HEK293 (cell line): Measurements from ENCODE around the gene C1orf35.

ENCODE experiments used
- CTCF ChIA-PET: fragments of 350-600 bp; formaldehyde crosslinking; extraction: SDS; loops from one replicate; lab custom pipeline; 2021; ENCODE audit warnings: antibody characterized with exemption; lab: Yijun Ruan, JAX
- POLR2A ChIA-PET: fragments of 300-600 bp; formaldehyde crosslinking; extraction: SDS; loops from one replicate; lab custom pipeline; 2020; ENCODE audit warnings: antibody characterized with exemption, inconsistent platforms; lab: Yijun Ruan, JAX
- H3K27ac ChIP-seq: fragments of 200-500 bp; sonication (Bioruptor generic); 2 replicates; pipeline ENCODE4 v1.5.1; 2014; ENCODE audit warnings: low read depth, low read length, control low read depth, inconsistent platforms; ENCODE audit errors: extremely low read depth
- H3K36me3 ChIP-seq, 2 experiments: fragments of 200-500 bp in 1 of 2; sonication (Bioruptor generic) in 1 of 2; 1 replicate in 1 of 2; 2 replicates in 1 of 2; pipeline ENCODE4 v1.5.1; 2014 to 2017; ENCODE audit warnings: inconsistent platforms in 2 of 2, low read length in 2 of 2; ENCODE audit not compliant: control insufficient read depth in 2 of 2, insufficient read depth in 1 of 2
- H3K4me1 ChIP-seq: fragments of 200-500 bp; sonication (Bioruptor generic); 2 replicates; pipeline ENCODE4 v1.5.1; 2014; ENCODE audit warnings: mild to moderate bottlenecking, low read length, inconsistent platforms; ENCODE audit not compliant: control insufficient read depth, insufficient read depth
- H3K4me3 ChIP-seq: 2 replicates; pipeline ENCODE4 v1.5.1; 2011; ENCODE audit warnings: low read depth, mild to moderate bottlenecking, control low read depth, low read length, moderate library complexity
- H3K9me3 ChIP-seq: fragments of 200-500 bp; sonication (Bioruptor generic); 2 replicates; pipeline ENCODE4 v1.5.1; 2014; ENCODE audit warnings: low read depth, low read length, inconsistent platforms; ENCODE audit not compliant: control insufficient read depth, insufficient read depth
- GLIS1 ChIP-seq: fragments of 450-650 bp; formaldehyde crosslinking; IDR thresholded peaks from 2 replicates; pipeline ENCODE4 v1.5.1; 2016; ENCODE audit warnings: missing biosample characterization, missing genetic modification characterization
- GLIS2 ChIP-seq: fragments of 450-650 bp; formaldehyde crosslinking; IDR thresholded peaks from 2 replicates; pipeline ENCODE4 v1.5.1; 2016; ENCODE audit warnings: missing biosample characterization, missing genetic modification characterization
- HOXD13 ChIP-seq: sonication (generic); formaldehyde crosslinking; IDR thresholded peaks from 2 replicates; pipeline ENCODE4 v1.8.0; 2022; ENCODE audit warnings: missing genetic modification reagents, borderline replicate concordance
- MEIS1 ChIP-seq: sonication (generic); formaldehyde crosslinking; IDR thresholded peaks from 2 replicates; pipeline ENCODE4 v1.8.1; 2022; ENCODE audit warnings: missing genetic modification reagents, mild to moderate bottlenecking, borderline replicate concordance
- REPIN1 ChIP-seq: fragments of 450-650 bp; formaldehyde crosslinking; IDR thresholded peaks from 2 replicates; pipeline ENCODE4 v1.5.1; 2017; ENCODE audit warnings: missing biosample characterization, missing genetic modification characterization, low read depth
- SP7 ChIP-seq: fragments of 450-650 bp; formaldehyde crosslinking; IDR thresholded peaks from 2 replicates; pipeline ENCODE4 v1.5.1; 2016; ENCODE audit warnings: missing biosample characterization, missing genetic modification characterization
- ZBTB1 ChIP-seq: fragments of 450-650 bp; formaldehyde crosslinking; IDR thresholded peaks from 2 replicates; pipeline ENCODE4 v1.5.1; 2016; ENCODE audit warnings: missing biosample characterization, missing genetic modification characterization
- ZBTB17 ChIP-seq: fragments of 450-650 bp; formaldehyde crosslinking; IDR thresholded peaks from 2 replicates; pipeline ENCODE4 v1.5.1; 2016; ENCODE audit warnings: missing biosample characterization, missing genetic modification characterization
- ZBTB8A ChIP-seq: fragments of 450-650 bp; formaldehyde crosslinking; IDR thresholded peaks from 2 replicates; pipeline ENCODE4 v1.5.1; 2016; ENCODE audit warnings: missing biosample characterization, missing genetic modification characterization
- ZNF121 ChIP-seq: fragments of 450-650 bp; formaldehyde crosslinking; IDR thresholded peaks from 2 replicates; pipeline ENCODE4 v1.5.1; 2016; ENCODE audit warnings: missing biosample characterization, missing genetic modification characterization
- ZNF239 ChIP-seq: fragments of 450-650 bp; formaldehyde crosslinking; IDR thresholded peaks from 2 replicates; pipeline ENCODE4 v1.5.1; 2016; ENCODE audit warnings: missing biosample characterization, missing genetic modification characterization
- ZNF311 ChIP-seq: fragments of 450-650 bp; formaldehyde crosslinking; IDR thresholded peaks from 2 replicates; pipeline ENCODE4 v1.5.1; 2017; ENCODE audit warnings: missing biosample characterization, missing genetic modification characterization, borderline replicate concordance
- ZNF335 ChIP-seq: fragments of 450-650 bp; formaldehyde crosslinking; conservative IDR thresholded peaks from 2 replicates; pipeline ENCODE4 v1.5.1; 2016; ENCODE audit warnings: missing biosample characterization, missing genetic modification characterization
- ZNF341 ChIP-seq: fragments of 450-650 bp; formaldehyde crosslinking; IDR thresholded peaks from 2 replicates; pipeline ENCODE4; 2016; ENCODE audit warnings: low read depth, missing biosample characterization, missing genetic modification characterization
- ZNF391 ChIP-seq: fragments of 450-650 bp; formaldehyde crosslinking; IDR thresholded peaks from 2 replicates; pipeline ENCODE4 v1.5.1; 2016; ENCODE audit warnings: low read depth, missing biosample characterization, missing genetic modification characterization, borderline replicate concordance
- ZSCAN30 ChIP-seq: fragments of 450-650 bp; IDR thresholded peaks from 2 replicates; pipeline ENCODE4 v1.5.1; 2018; ENCODE audit warnings: missing biosample characterization, mild to moderate bottlenecking, missing genetic modification characterization, moderate library complexity
- TF ChIP-seq, protein P1 (sequence below): fragments of 450-650 bp; formaldehyde crosslinking; IDR thresholded peaks from 2 replicates; pipeline ENCODE4 v1.5.1; 2016; ENCODE audit warnings: missing biosample characterization, missing genetic modification characterization
- TF ChIP-seq, protein P2 (sequence below): fragments of 450-650 bp; formaldehyde crosslinking; IDR thresholded peaks from 2 replicates; pipeline ENCODE4 v1.5.1; 2016; ENCODE audit warnings: missing biosample characterization, missing genetic modification characterization, borderline replicate concordance

Gene C1orf35

DNA sequence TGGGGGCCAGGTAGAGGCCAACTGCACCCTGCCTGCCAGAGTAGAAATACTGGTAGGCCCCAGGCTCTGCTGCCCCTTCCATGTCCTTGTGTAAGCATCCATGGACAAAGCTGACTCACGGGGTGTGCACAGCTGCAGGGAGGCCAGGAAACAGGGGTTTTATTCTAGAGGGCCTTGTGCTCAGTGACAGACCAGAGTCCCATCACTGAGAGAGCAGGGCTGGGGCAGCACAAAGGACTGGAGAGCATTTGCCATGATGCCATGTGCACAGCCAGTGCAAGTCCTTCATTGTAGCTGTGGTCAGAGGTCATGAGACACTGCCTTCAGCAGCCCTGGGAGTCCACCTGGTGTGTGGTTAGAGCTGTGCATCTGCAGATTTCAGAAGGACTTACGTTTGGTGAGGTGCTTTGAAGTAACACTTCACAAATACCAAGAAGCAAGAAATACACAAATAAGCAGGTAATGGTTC lies 12.5 kb downstream of the C1orf35 start:
- POLR2A ChIA-PET: interaction anchor here (1.1 to 2.8 kb wide), 5 partner anchors 8 to 143 kb away, joined by 3 to 11 read pairs (median 4); partner anchors contain the start of genes ARF1 and WNT9A
- Histone ChIP-seq H3K36me3 (peaks cover 3 to 87% of the 10 kb centered on the region in 2 experiments; a peak in 2 of 3 replicates), H3K27ac (no peak overlapping the region)

DNA sequence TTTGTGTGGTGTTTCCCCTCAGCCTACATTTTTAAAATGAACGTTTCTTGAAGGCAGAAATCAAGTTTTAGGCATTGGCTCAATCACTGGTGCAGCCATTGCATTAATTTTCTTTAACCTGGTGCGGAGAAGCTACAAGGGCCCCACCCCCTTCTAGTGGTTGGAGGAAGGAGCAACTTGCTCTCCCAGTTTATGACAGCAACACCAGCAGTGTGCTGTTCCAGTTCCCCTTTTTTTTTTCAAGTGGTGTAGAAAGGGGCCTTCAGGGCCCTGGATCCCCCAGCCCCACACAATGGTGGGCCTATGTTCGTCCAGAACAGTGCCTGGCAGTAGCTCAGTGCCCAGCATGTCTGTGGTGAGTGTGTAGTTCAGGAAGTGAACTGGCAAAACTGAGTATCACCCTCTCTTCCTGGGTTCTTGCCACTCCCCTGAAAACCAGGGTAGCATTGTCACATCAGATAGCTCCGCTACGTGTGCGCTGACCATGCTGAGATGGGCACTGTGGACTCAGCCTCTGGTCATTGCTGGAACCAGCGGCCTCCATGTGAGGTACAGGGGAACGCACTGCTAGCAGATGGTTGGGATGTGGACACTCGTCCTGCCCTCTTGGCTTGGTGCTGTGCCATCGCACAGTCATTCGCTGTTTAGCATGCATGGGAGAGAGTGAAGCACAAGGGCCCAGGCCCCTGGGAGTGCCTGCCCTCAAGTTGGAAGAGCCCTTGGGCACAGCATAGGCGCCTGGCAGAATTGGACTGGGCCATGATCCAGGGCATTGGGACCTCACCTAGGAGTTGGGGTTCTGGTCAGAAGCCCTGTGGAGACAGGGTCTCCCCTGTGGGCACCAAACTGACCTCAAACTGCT lies 13.4 kb downstream of the C1orf35 start:
- ChIA-PET POLR2A (no interaction called here), CTCF (interaction anchor here (1.6 kb wide), 1 partner anchor 41 kb away, joined by 3 read pairs; no protein-coding TSS in a partner anchor)
- H3K9me3 ChIP-seq: no peaks in the 10 kb centered on the region
- TF ChIP-seq ZNF341 (tag by site-specific recombination) (peak; percentile 33; the same call in 1 of the 2 replicates), ZNF335 (tag by site-specific recombination) (peak; percentile 23; the same call in 1 of the 2 replicates), REPIN1 (no peak)
- H3K36me3 ChIP-seq: peaks cover 3 to 81% of the 10 kb centered on the region in 2 experiments; a peak in 2 of 3 replicates
- no peak overlapping the region for H3K27ac ChIP-seq
- peaks cover 40% of the 10 kb centered on the region for H3K4me1 ChIP-seq
- H3K4me3 ChIP-seq: no peak overlapping the region

More for the DNA sequence above, 12.5 kb downstream of the C1orf35 start:
- H3K4me1 ChIP-seq: peaks cover 31% of the 10 kb centered on the region
- TF ChIP-seq ZNF311 (tag by site-specific recombination): no peak
- no peak for TF ChIP-seq MEIS1
- no peak for TF ChIP-seq ZBTB8A (tag by site-specific recombination)
- TF ChIP-seq ZNF239 (tag by site-specific recombination): no peak
- no peak for TF ChIP-seq HOXD13 (CRISPR knock-in tag)
- no peak for TF ChIP-seq ZBTB1 (tag by site-specific recombination)
- no peak for TF ChIP-seq ZBTB17
- no peak for TF ChIP-seq SP7 (tag by site-specific recombination)
- TF ChIP-seq ZNF335 (tag by site-specific recombination): no peak
- no peak for TF ChIP-seq ZNF121 (tag by site-specific recombination)
- no peaks in the 10 kb centered on the region for H3K9me3 ChIP-seq
- CTCF ChIA-PET: interaction anchor here (0.7 to 2.4 kb wide), 3 partner anchors 11 to 92 kb away, joined by 3 to 8 read pairs (median 4); no protein-coding TSS in a partner anchor
- H3K4me3 ChIP-seq: no peak overlapping the region

DNA sequence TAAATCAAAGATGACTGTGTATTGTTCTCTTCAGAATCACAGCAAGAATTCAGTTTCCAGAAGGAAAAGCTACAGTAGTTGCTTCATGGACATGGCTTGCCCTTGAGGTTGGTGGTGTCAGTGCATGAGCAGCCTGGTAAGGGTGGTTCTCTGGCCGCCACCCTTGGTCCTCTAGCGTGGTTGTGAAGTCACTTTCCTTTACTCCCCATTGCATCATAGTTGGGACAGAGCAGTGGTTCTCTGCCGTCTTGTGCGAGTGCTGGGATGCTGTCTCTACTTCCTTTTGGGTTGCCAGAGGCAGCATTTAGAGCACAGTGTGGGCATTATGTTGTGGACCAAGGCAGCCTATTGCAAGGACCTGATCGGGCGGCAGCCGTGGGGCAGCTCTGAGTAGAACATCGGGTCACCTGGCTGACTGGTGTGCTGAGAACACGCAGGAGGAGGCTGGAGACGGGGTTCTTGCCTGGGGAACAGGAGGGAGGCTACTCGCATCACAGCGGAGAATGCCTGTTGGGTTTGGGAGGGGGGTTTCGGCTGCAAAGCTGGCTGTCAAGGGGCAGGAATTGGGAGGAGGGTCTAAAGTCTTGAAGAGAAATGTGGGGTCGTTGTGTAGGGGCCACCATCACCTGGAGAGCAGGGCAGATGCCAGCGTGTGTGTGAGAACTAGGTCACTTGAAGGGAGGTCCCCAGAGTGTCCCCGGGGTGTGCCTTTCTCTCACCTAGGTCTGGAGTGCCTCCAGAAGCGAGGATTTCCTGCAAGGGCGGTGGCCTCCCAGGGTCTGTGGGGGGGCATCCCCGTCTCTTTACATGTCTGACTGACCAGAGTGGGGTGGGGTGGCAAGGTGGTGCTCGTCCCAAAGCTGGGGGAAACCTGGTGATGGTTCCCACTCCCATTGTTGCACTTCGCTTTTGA lies 14.3 kb downstream of the C1orf35 start:
- CTCF ChIA-PET: interaction anchor here (0.5 to 1.8 kb wide), 3 partner anchors 8 to 90 kb away, joined by 3 to 6 read pairs (median 5); no protein-coding TSS in a partner anchor
- POLR2A ChIA-PET: no interaction called here
- H3K4me1 ChIP-seq: peaks cover 42% of the 10 kb centered on the region
- no peaks in the 10 kb centered on the region for H3K9me3 ChIP-seq
- H3K4me3 ChIP-seq: no peak overlapping the region
- no peak overlapping the region for H3K27ac ChIP-seq
- H3K36me3 ChIP-seq: peaks cover 3 to 79% of the 10 kb centered on the region in 2 experiments; a peak in 2 of 3 replicates
- peak; percentile 50 for TF ChIP-seq GLIS1 (tag by site-specific recombination)
- TF ChIP-seq, protein P1, sequence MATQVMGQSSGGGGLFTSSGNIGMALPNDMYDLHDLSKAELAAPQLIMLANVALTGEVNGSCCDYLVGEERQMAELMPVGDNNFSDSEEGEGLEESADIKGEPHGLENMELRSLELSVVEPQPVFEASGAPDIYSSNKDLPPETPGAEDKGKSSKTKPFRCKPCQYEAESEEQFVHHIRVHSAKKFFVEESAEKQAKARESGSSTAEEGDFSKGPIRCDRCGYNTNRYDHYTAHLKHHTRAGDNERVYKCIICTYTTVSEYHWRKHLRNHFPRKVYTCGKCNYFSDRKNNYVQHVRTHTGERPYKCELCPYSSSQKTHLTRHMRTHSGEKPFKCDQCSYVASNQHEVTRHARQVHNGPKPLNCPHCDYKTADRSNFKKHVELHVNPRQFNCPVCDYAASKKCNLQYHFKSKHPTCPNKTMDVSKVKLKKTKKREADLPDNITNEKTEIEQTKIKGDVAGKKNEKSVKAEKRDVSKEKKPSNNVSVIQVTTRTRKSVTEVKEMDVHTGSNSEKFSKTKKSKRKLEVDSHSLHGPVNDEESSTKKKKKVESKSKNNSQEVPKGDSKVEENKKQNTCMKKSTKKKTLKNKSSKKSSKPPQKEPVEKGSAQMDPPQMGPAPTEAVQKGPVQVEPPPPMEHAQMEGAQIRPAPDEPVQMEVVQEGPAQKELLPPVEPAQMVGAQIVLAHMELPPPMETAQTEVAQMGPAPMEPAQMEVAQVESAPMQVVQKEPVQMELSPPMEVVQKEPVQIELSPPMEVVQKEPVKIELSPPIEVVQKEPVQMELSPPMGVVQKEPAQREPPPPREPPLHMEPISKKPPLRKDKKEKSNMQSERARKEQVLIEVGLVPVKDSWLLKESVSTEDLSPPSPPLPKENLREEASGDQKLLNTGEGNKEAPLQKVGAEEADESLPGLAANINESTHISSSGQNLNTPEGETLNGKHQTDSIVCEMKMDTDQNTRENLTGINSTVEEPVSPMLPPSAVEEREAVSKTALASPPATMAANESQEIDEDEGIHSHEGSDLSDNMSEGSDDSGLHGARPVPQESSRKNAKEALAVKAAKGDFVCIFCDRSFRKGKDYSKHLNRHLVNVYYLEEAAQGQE (tag by site-specific recombination): 0 out of 2 replicates have a peak, but pooled peaks have one; percentile 7
- TF ChIP-seq, protein P2, sequence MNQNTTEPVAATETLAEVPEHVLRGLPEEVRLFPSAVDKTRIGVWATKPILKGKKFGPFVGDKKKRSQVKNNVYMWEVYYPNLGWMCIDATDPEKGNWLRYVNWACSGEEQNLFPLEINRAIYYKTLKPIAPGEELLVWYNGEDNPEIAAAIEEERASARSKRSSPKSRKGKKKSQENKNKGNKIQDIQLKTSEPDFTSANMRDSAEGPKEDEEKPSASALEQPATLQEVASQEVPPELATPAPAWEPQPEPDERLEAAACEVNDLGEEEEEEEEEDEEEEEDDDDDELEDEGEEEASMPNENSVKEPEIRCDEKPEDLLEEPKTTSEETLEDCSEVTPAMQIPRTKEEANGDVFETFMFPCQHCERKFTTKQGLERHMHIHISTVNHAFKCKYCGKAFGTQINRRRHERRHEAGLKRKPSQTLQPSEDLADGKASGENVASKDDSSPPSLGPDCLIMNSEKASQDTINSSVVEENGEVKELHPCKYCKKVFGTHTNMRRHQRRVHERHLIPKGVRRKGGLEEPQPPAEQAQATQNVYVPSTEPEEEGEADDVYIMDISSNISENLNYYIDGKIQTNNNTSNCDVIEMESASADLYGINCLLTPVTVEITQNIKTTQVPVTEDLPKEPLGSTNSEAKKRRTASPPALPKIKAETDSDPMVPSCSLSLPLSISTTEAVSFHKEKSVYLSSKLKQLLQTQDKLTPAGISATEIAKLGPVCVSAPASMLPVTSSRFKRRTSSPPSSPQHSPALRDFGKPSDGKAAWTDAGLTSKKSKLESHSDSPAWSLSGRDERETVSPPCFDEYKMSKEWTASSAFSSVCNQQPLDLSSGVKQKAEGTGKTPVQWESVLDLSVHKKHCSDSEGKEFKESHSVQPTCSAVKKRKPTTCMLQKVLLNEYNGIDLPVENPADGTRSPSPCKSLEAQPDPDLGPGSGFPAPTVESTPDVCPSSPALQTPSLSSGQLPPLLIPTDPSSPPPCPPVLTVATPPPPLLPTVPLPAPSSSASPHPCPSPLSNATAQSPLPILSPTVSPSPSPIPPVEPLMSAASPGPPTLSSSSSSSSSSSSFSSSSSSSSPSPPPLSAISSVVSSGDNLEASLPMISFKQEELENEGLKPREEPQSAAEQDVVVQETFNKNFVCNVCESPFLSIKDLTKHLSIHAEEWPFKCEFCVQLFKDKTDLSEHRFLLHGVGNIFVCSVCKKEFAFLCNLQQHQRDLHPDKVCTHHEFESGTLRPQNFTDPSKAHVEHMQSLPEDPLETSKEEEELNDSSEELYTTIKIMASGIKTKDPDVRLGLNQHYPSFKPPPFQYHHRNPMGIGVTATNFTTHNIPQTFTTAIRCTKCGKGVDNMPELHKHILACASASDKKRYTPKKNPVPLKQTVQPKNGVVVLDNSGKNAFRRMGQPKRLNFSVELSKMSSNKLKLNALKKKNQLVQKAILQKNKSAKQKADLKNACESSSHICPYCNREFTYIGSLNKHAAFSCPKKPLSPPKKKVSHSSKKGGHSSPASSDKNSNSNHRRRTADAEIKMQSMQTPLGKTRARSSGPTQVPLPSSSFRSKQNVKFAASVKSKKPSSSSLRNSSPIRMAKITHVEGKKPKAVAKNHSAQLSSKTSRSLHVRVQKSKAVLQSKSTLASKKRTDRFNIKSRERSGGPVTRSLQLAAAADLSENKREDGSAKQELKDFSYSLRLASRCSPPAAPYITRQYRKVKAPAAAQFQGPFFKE (tag by site-specific recombination): 0 out of 2 replicates have a peak, but pooled peaks have one; percentile 21
- TF ChIP-seq ZSCAN30 (tag by site-specific recombination): no peak
- TF ChIP-seq ZNF391 (tag by site-specific recombination): no peak
- peak; percentile 46 for TF ChIP-seq GLIS2 (tag by site-specific recombination)
